NCI-H1436 (cell line): ENCODE data around the gene DAPK1.

Source experiments
- DNase-seq: peaks from one replicate; lab custom pipeline; 2025; lab: John Stamatoyannopoulos, UW

The DAPK1 gene

DNA sequence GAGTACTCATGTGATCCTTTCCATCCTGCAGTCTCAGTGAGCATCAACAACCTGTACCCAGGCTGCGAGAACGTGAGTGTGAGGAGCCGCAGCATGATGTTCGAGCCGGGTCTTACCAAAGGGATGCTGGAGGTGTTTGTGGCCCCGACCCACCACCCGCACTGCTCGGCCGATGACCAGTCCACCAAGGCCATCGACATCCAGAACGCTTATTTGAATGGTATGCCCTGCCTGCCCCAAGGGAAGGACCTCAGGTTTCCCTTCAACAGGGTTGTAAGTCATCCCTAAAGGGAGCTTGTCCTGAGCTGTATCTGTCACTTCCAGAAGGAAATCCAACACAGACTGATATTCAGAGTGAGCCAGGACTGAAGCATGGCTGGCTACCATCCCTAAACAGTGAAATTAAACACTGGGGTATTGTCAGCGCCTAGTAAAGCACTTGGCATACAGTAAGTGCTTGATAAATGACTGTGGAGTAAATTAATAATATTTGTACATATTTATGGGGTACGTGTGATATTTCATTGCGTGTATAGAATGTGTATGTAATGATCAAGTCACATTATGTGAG lies 188.9 kb downstream of the DAPK1 start:
- no peak for DNase-seq

DNA sequence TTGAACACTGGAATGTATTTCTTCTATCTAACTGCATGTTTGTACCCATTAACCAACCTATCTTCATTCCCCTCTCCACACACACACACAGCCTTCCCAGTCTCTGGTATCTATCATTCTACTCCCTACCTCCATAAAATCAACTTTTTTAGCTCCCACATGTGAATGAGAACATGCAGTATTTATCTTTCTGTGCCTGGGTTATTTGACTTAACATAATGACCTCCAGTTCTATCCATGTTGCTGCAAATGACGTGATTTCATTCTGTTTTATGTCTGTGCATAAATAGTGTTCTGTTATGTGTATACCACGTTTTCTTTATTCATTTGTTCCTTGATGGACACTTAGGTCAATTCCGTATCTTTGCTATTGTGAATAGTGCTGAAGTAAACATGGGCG lies 189.5 kb downstream of the DAPK1 start:
- DNase-seq: no peak

DNA sequence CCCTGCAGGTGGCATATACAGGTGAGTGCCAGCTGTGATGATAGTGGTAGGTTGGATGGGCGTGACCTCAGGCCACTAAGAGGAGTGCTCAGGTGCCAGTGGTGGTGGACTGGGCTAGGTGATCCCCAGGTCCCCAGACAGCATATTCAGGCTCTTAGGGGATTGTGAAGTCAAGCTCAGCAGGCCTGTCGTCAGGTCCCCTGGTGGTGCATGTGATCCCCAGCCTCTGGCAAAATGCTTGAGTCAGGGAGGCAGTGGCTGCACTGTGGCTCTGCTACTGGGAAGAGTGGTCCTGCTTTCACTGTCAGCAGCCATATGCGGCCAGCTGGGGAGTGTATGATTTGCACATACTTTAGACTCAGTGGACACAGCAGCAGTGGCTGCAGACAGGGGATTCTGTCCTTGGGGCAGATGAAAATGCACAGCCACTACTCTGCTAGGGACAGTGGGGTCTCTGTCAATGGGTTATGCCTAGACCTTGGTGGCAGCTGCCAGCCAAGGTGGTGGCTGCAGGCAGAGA lies 196.6 kb downstream of the DAPK1 start:
- no peak for DNase-seq

DNA sequence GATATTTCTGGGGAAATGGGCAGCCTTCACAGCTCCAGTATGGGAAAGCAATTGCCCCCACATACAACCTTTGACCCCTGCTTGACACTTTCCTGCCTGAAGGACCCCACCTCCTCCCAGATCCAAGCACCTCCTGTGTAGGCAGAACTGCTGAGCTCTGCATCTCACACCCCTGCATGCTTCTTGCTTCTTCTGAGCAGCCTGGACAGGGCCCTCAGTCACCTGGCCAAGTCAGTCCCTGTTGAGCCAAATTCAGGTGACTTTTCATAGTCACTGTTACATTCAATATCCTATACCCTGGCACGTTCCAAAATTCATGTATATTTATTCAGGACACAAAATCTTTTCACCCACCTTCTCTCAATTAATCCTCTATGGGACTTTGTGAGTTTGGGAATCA lies 197.9 kb downstream of the DAPK1 start:
- no peak for DNase-seq

DNA sequence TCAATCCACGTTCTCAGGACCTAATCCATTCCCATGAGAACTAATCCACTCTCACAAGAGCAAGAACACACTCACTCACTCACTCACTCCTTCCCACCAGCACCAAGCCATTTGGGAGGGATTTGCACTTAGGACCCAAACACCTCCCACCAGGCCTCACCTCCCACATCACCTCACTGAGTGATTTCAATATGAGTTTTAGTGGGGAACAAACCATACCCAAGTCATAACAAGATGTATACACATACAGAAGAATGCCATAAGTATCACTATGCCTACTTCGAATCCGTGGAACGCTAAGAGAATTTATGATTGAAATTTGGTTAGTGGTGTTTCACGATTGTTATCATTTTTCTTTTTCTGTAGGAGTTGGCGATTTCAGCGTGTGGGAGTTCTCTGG lies 199.0 kb downstream of the DAPK1 start:
- DNase-seq: no peak

DNA sequence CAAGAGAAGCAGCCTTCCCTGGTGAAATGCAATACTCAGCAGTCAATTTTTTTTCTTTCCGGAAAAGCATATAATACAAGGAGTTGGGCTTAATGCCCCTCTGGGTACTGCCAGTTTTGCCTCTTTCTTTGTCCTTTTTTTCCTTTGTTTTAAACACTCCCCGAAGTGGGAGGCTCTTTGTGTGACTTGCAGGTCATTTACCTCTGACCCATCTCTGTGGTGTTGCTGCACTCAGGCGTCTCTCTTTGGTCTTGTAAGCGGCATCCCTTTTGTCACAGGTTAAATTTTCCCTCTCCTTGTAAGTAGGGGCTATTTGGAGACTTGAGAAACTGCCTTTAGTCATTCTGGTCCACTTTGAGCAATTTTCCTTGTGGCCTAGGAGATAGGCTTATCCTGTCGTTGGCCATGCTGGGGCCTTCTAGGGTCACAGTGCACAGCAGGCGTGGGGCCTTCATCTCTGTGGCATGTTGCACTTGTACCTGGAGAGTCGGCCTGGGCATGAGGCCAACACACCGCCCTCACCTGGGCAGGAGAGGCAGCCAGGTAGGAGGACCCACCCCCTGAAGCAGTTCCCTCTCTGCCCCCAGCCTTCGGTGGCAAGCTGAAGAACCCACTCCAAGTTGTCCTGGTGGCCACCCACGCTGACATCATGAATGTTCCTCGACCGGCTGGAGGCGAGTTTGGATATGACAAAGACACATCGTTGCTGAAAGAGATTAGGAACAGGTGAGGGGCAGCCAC lies 200.6 kb downstream of the DAPK1 start:
- DNase-seq: no peak

DNA sequence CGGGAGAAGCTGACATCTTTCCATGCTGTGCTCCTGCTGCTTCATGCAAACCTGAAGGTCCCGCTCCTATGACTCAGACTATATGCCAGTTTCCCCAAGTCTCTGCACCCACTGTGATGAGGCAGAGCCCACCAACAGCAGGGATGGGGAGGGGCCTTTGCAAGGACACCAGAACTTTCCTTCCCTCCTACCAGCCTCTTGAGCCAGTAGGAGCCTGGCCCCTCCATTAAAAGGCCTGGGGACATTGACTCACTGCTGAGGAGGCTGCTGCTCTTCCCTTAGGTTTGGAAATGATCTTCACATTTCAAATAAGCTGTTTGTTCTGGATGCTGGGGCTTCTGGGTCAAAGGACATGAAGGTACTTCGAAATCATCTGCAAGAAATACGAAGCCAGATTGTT lies 202.2 kb downstream of the DAPK1 start:
- no peak for DNase-seq

DNA sequence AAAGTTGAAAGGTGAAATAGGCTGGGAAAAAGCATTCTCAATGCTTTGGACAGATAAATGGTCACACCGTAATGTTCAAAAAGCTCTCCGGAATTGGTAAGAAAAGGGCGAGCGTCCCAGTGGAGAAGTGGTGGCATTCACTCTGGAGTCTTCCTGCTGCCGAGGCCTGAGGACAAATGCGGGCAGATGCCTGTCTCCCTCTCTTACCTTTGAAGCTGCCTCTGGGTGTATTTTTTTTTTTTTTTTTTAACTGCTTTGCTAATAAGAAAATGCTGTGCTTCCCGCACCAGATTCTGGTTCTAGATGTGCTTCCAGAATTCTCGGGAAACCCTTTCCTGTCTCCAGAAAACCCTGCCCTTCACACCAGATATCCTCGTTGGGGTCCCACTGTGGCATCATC lies 203.8 kb downstream of the DAPK1 start:
- no peak for DNase-seq

DNA sequence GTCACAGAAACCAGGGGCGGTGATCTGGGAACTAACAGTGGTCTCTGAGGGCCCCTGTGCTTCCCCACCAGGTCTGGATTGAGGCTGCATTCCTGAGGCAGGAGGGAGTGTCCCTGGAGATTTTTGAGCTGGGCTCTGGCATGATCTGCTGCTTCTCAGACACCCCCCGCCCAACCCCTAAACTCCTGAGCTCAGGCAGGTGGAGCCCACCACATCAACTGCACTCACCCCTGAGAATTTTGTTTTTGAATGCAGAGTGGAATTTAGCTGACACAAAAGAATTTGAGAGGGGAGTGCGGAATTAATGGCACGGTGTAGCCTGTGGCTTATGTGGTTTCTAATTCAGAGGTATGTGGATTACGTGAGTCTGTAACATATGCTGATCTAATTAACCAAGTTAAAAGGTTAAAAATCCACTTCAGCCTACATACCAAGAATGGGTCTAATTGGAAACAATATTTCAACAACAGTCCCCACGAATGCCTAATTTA lies 204.3 kb downstream of the DAPK1 start:
- no peak for DNase-seq

DNA sequence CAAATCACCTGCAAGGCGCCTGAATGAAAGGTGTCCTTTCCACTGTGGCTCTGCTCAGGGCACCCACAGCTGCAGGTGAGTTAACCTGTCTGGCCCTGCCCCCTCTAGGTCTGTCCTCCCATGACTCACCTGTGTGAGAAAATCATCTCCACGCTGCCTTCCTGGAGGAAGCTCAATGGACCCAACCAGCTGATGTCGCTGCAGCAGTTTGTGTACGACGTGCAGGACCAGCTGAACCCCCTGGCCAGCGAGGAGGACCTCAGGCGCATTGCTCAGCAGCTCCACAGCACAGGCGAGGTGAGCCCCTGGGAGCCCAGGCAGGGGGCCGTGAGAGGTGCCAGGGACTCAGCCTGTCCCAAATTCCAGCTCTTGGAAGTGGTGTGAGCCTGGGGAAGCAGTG lies 205.3 kb downstream of the DAPK1 start:
- no peak for DNase-seq

DNA sequence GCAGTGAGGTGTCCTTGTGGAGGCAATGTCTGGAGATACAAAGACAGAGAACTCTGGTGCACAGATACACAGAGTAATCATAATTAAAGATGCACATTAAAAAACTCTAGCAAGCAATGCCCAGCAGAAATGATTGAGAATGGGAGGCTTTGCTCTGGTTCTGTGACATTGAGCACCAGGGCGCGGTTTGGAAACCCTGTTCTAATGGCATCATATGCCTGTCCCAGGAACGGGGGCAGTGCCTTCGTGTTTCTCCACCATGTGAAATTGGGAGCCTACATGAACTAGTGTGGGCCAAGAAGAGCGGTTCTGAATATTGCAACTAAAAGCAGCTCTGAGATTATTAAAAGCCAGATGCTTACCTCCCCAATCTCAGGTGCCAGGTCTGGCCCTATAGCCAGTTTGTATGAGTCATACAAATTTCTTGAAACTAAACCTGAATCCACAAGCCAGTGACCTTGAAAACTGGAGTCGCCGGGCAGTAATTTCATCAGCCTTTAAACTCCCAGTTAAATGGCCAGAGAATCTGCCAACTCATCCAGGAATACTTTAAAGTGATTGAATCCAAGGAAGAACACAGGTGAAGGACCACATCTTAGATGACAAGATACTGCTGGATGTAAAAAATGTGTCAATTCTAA lies 206.1 kb downstream of the DAPK1 start:
- DNase-seq: no peak

DNA sequence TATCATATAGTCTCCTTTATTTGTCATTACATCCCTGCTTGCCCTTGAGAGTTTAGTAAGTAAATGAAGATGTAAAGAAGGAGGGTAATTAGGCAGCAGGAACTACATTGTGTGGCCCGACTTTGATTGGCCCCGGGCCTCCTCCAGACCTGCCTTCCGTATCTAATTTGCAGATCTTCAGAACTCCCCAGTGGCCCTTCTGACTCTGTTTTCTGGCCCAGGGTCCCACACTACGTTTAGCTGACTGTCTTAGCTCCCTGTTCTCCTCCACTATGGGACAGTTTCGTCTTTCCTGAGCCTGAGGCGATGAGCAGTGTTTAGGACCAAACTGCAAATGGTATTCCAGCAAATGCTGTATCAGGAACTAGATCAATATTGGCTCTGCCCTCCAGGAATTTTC lies 206.7 kb downstream of the DAPK1 start:
- DNase-seq: no peak

DNA sequence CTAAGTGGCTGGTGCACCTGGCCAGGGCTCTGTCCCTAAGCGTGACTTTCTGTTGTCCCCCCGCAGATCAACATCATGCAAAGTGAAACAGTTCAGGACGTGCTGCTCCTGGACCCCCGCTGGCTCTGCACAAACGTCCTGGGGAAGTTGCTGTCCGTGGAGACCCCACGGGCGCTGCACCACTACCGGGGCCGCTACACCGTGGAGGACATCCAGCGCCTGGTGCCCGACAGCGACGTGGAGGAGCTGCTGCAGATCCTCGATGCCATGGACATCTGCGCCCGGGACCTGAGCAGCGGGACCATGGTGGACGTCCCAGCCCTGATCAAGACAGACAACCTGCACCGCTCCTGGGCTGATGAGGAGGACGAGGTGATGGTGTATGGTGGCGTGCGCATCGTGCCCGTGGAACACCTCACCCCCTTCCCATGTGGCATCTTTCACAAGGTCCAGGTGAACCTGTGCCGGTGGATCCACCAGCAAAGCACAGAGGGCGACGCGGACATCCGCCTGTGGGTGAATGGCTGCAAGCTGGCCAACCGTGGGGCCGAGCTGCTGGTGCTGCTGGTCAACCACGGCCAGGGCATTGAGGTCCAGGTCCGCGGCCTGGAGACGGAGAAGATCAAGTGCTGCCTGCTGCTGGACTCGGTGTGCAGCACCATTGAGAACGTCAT lies 208.5 kb downstream of the DAPK1 start:
- no peak for DNase-seq

DNA sequence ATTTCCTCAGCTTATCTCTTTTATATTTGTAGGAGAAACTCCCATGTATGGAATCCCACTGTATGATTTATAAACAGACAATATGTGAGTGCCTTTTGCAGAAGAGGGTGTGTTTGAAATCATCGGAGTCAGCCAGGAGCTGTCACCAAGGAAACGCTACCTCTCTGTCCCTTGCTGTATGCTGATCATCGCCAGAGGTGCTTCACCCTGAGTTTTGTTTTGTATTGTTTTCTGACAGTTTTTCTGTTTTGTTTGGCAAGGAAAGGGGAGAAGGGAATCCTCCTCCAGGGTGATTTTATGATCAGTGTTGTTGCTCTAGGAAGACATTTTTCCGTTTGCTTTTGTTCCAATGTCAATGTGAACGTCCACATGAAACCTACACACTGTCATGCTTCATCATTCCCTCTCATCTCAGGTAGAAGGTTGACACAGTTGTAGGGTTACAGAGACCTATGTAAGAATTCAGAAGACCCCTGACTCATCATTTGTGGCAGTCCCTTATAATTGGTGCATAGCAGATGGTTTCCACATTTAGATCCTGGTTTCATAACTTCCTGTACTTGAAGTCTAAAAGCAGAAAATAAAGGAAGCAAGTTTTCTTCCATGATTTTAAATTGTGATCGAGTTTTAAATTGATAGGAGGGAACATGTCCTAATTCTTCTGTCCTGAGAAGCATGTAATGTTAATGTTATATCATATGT lies 210.3 kb downstream of the DAPK1 start:
- no peak for DNase-seq

DNA sequence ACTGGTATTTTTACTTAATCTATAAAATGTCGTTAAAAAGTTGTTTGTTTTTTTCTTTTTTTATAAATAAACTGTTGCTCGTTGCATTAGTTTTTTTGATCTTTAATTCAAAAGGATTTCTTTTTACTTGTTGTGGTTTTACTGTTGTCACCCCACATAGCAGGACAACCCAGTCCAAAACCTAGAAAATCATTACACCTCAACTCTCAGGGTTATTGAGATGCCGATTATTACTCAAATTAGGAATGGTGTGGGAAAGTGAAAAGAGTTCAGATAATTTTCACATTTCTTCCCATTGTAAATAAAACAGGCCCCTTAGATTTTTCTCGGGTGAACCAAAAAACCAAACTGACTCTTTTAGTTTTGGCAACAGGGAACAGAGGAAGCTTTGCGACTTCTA lies 210.9 kb downstream of the DAPK1 start:
- DNase-seq: no peak

DNA sequence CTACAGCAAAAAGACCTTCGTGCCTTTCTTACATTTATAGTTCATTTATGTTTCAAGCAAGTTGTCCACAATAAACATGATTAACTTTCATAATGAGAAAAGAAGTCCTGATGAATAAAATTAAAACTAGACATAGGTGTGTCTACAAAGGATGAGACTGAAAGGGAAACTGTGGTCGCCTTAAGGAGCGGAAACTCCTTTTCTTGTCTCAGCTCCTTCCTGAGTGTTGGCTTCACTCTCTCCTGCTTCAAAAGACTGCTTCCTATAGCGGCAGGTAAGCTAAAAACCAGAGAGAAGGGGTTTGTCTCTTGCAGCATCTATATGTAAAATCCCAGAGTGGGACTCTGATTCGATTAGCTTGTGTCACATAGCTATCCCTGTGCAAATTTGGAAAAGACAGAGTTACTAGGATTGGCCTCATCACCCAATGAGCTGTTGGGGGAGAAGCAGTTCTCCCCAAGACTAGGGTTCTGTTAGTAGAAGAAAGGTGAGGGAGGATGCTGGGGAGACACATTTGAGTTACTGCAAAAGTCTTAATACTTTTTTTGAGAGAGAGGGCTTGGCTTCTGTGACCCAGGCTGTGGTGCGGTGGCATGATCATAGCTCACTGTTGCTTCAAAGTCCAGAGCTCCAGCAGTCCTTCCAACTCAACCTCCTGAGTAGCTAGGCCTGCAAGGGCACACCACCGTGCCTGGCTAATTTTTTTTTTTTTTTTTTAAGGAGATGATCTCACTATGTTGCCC lies 211.5 kb downstream of the DAPK1 start:
- DNase-seq: no peak

DNA sequence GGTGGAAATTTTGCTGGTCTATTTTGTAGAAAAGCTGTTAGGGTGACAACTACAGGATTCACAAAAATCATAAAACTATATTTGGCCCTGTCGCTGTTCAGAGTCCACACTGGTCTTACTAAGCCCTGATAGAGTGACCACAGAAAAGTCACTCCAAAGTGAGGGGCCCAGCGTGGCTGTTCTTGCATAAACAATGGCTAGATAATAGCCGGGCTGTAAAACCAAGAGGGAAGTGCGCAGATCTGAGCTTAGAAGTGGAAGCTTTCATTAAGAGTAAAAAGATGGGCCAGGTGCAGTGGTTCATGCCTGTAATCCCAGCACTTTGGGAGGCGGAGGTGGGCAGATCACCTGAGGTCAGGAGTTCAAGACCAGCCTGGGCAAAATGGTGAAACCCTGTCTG lies 212.8 kb downstream of the DAPK1 start:
- no peak for DNase-seq

DNA sequence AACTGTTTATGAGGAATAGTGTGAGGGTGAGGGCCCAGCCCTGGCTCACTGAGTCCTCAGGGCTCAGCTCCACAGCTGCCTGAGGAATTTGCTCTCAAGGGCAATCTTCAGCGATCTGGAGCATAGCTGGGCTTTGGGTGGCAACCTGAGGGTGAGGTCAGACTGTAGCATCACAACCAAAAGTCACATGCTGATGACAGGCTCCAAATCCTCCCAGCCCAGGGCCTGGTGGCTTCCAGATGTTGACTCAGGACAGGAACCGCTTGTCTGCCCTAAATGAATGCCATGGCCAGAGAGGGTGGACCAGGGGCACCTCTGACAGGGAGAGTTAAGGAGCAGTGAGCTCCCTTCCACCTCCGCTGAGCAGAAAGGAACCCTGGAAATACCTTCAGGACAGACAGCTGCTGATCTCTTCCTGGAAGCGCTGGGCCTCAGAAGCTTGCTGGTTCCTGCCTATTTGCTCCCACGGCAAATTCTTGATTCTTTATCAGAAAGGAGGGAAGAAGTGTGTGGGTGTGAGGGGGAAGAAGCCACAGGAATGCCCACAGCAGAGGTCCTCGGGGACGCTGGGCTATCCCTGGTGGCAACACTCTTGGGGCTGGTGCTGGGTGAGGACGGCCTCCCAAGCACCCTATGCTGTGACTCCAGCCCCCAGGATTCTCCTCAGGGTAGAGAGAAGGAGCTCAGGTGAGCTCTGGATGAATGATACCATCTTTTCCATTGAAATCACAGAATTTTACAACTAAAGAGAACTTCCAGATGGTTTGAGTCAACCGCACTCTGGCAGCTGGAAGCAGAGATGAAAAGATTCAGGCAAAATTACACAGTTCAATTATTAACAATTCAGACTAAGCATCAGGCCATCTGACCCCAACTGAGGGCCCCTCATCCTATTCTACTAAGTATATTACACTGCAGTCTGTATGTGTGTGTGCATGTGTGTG lies 214.5 kb downstream of the DAPK1 start:
- DNase-seq: no peak

DNA sequence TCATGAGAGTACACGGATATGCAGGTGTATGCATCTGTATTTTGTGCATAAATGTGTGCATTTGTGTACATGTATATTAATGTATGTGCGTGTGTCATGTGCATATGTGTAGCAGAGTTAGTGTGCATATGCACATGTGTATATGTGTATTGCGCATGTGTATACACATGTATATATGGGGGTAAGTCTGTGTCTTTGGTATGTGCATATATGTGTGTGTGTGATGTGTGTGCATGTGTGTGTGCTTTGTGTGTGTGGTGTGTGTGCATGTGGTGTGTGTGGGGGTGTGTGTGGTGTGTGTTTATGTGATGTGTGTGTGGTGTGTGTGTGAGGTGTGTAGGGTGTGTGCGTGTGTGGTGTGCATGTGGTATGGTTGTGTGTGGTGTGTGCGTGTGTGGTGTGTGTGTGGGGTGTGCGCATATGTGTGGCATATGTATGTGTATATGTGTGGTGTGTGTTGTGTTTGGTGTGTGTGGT lies 215.2 kb downstream of the DAPK1 start:
- DNase-seq: no peak
